PFSK-1 (cell line): ENCODE measurements around the gene CDKN2B.

Source experiments
- FOXP2 ChIP-seq: optimal IDR thresholded peaks from 2 replicates; pipeline ENCODE3; 2011; ENCODE audit warnings: borderline replicate concordance, control low read depth, inconsistent platforms; ENCODE audit not compliant: insufficient read depth; ENCODE audit errors: extremely low read length, extremely low read depth
- POLR2AphosphoS5 ChIP-seq: IDR thresholded peaks from 2 replicates; pipeline ENCODE4 v1.6.1; 2012; ENCODE audit warnings: low read depth, mild to moderate bottlenecking, control low read depth, low read length, moderate library complexity
- SIN3A ChIP-seq: IDR thresholded peaks from 2 replicates; pipeline ENCODE4 v1.6.1; 2012; ENCODE audit warnings: mild to moderate bottlenecking, low read length, moderate library complexity, borderline replicate concordance; ENCODE audit not compliant: insufficient read depth
- TAF1 ChIP-seq: IDR thresholded peaks from 2 replicates; pipeline ENCODE4 v1.6.1; 2012; ENCODE audit warnings: low read length, control low read depth, borderline replicate concordance; ENCODE audit not compliant: insufficient read depth
- TF ChIP-seq, protein P1 (sequence below), 2 experiments: IDR thresholded peaks; 2 replicates each; pipeline versions ENCODE4 v1.6.1 to v1.8.0; 2011 to 2012; ENCODE audit warnings: low read depth in 2 of 2, low read length in 2 of 2, control low read depth in 1 of 2, inconsistent platforms in 1 of 2, mild to moderate bottlenecking in 1 of 2, moderate library complexity in 1 of 2; ENCODE audit not compliant: insufficient read depth in 1 of 2

CDKN2B gene

DNA sequence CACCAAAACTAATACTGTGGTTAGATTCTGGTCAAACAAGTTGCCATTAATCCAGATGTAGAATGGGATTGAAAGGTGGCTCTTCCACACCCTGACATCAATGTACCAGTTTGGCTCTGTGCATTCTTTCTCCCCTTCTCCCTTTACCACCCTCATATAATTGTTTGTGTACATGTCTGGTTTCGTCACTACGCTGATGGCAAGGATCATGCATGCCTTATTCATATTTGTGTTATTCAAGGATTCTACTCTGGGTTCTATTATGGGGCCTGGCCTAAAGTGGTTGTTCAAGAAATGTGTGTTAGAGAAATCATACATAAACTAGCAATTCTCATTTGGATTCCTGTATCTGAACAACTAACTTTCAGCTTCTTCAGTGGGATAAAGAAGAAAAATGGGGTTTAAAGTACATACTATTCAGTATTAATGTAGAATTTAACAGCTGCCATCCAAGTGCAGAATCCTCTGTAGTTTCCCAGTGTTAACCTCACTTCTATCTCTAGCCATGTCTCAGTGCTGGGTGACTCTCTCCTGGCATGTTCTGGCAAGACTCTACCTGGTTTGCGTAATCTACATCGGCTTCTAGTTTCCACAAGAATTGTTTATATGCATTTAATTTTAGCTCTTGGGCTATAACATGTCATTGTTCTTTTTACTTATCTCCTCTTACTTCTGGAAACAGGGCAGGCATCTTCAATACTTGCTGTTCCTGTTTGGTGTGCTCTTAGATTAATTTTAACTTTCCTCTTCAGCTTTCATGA is 27.9 kb upstream of the CDKN2B start:
- no peak for TF ChIP-seq TAF1
- TF ChIP-seq POLR2AphosphoS5: no peak
- TF ChIP-seq, protein P1, sequence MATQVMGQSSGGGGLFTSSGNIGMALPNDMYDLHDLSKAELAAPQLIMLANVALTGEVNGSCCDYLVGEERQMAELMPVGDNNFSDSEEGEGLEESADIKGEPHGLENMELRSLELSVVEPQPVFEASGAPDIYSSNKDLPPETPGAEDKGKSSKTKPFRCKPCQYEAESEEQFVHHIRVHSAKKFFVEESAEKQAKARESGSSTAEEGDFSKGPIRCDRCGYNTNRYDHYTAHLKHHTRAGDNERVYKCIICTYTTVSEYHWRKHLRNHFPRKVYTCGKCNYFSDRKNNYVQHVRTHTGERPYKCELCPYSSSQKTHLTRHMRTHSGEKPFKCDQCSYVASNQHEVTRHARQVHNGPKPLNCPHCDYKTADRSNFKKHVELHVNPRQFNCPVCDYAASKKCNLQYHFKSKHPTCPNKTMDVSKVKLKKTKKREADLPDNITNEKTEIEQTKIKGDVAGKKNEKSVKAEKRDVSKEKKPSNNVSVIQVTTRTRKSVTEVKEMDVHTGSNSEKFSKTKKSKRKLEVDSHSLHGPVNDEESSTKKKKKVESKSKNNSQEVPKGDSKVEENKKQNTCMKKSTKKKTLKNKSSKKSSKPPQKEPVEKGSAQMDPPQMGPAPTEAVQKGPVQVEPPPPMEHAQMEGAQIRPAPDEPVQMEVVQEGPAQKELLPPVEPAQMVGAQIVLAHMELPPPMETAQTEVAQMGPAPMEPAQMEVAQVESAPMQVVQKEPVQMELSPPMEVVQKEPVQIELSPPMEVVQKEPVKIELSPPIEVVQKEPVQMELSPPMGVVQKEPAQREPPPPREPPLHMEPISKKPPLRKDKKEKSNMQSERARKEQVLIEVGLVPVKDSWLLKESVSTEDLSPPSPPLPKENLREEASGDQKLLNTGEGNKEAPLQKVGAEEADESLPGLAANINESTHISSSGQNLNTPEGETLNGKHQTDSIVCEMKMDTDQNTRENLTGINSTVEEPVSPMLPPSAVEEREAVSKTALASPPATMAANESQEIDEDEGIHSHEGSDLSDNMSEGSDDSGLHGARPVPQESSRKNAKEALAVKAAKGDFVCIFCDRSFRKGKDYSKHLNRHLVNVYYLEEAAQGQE (IDR thresholded peaks at IDR 0.05; ENCODE audit: insufficient read depth in 1 of 2, low read depth in 2 of 2, low read length in 2 of 2): no peak
- TF ChIP-seq SIN3A: no peak
- TF ChIP-seq FOXP2: no peak

- TF ChIP-seq FOXP2 (no peak), TAF1 (no peak), POLR2AphosphoS5 (no peak), SIN3A (no peak)
- TF ChIP-seq, protein P1 (IDR thresholded peaks at IDR 0.05; ENCODE audit: insufficient read depth in 1 of 2, low read depth in 2 of 2, low read length in 2 of 2): no peak
Measured at GRCh38 chr9:22035591-22036011, 26.5 kb upstream of the CDKN2B start.

DNA sequence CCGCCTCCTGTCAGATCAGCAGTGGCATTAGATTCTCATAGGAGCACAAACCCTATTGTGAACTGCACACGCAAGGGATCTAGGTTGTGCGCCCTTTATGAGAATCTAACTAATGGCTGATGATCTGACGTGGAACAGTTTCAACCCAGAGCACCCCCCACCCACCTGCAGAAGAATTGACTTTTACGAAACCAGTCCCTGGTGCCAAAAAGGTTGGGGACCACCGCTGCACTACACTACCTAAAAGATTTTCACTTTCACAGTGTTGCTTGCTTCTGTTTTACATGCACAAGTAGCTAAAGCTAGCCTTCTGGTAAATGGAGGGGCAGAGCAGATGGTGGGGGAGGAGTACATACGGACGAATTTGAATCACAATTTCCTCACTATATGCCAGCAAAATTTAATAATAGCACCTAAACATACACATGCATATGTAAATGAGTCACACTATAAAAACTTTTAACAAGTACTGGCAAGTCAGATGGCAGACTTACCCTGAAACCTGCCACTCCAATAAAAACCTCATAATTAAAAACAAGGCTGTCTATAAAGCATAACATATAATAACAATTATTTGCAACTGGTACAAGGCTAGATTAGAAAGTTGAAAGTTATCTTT is 24.0 kb upstream of the CDKN2B start:
- TF ChIP-seq, protein P1 (IDR thresholded peaks at IDR 0.05; ENCODE audit: insufficient read depth in 1 of 2, low read depth in 2 of 2, low read length in 2 of 2): no peak
- no peak for TF ChIP-seq SIN3A
- no peak for TF ChIP-seq TAF1
- no peak for TF ChIP-seq POLR2AphosphoS5
- no peak for TF ChIP-seq FOXP2

DNA sequence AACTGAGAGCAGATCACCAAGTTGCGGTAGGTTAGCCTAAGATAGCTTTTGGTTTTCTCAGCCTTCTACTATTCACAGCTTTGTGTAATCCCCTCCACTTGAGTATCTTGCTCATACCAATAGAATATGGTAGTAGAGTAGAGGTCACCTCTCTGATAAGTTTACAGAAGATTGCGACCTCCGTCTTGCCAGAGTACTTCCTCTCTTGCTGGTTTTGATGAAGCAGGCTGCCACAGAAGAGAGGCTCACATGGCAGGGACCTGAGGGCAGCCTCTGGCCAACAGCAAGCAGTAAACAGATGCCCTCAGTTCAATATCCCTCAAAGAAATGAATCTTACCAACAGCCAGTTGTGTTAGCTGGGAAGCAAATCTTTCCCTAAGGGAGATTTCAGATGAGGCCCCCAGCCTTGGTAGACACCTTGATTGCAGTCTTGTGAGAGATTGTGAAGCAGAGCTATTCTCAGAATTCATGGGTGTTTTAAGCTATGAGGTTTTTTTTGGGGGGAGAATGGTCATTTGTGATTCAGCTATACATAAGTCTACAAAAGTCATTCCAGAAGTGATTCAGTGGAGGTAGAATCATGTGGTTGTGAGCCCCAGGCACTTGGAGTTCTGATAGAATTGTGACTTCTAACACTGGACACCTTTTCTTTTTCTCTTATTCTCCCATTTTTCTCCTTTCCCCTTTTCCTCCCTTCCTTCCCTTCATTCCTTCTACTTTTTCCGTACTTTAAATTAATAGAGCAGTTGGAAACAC is 22.7 kb upstream of the CDKN2B start:
- TF ChIP-seq, protein P1 (IDR thresholded peaks at IDR 0.05; ENCODE audit: insufficient read depth in 1 of 2, low read depth in 2 of 2, low read length in 2 of 2): no peak
- TF ChIP-seq TAF1 (no peak), FOXP2 (no peak), SIN3A (no peak), POLR2AphosphoS5 (no peak)
